Psoas muscle (tissue), 8 donors: ENCODE results near the gene PLPP4. TPM values are rescaled to one million over a fixed set of nuclear protein-coding genes. Genes with fewer than 3 reads are reported as not detected.

Experiments
- ATAC-seq, 4 donors: fragments of 200-7000 bp; cut with Tn5 transposase; one replicate each; pipeline ENCODE4 v1.9.1; 2020; ENCODE audit warnings: moderate library complexity in 3 of 4, mild to moderate bottlenecking in 2 of 4
- DNase-seq, 2 donors: peaks; one replicate each; pipeline ENCODE4 v3.0.0-alpha.2; 2020
- H3K27ac ChIP-seq: fragments of 200-600 bp; one replicate; pipeline ENCODE4 v1.8.0; 2022
- H3K27me3 ChIP-seq, 3 donors: fragments of 200-600 bp in 1 of 3; one replicate each; pipeline versions ENCODE4 v1.6.1 to v1.8.0; 2013 to 2022; ENCODE audit warnings: low read length in 2 of 3, mild to moderate bottlenecking in 2 of 3, moderate library complexity in 1 of 3; ENCODE audit not compliant: insufficient read depth in 3 of 3
- H3K36me3 ChIP-seq, 2 donors: fragments of 200-600 bp in 1 of 2; one replicate each; pipeline versions ENCODE4 v1.6.1 to v1.8.0; 2013 to 2022; ENCODE audit warnings: low read depth in 1 of 2, mild to moderate bottlenecking in 1 of 2, moderate library complexity in 1 of 2; ENCODE audit not compliant: insufficient read depth in 1 of 2
- H3K4me1 ChIP-seq: fragments of 200-600 bp; one replicate; pipeline ENCODE4 v1.8.0; 2022
- H3K4me3 ChIP-seq: fragments of 200-600 bp; one replicate; pipeline ENCODE4 v1.8.0; 2022; ENCODE audit warnings: mild to moderate bottlenecking
- H3K9me3 ChIP-seq: fragments of 200-600 bp; one replicate; pipeline ENCODE4 v1.8.0; 2022
- CTCF ChIP-seq: fragments of 200-600 bp; IDR thresholded peaks from one replicate; pipeline ENCODE4 v1.8.0; 2022; ENCODE audit warnings: antibody characterized with exemption
- WGBS, 3 donors: extraction: QIAGEN DNeasy Blood & Tissue Kit; methylation state at CpG; one replicate each; pipeline versions ENCODE4 v1.1.6 to v1.1.7; 2013; 5-methylcytosine and 5-hydroxymethylcytosine counted together
- intact Hi-C, 2 donors: fragments of 100-400 bp; cut with DNase I; formaldehyde crosslinking; loops; one replicate each; pipeline versions ENCODE4 v1.11.0 to v1.14.2; 2022
- polyA plus RNA-seq, 3 donors: library from polyadenylated mRNA; stranded (reverse); fragments of 200-250 nt; gene quantifications; one replicate each; pipeline ENCODE4 v1.2.3, GENCODE V29; 2013
- total RNA-seq, 4 donors: library from RNA; stranded (reverse); fragmentation: NEBNext Ultra II Directional in 2 of 4; extraction: Animal tissue kit (Norgen Biotek cat#: 25700) in 2 of 4; gene quantifications; one replicate each; pipeline versions ENCODE4 v1.2.1 to v1.2.4, GENCODE V29; 2021 to 2023
- donor health status: healthy with polysubstance abuse.
- donor health status: DM: no; HTN: no; CAD: no; lungs with moderate emphysema.
- donor health status: Bipolar disorder and iron deficiency.
- donor health status: healthy.
- donor health status: DM: yes; HTN: yes; CAD: no.
- donor health status: DM: no; HTN: no; CAD: no.
- donor health status: DM: no; HTN: no; CAD: no.
- donor health status: DM: yes; HTN: yes; CAD: no.

Gene PLPP4
- total and polyA plus RNA-seq, 7 donors: not detected

DNA sequence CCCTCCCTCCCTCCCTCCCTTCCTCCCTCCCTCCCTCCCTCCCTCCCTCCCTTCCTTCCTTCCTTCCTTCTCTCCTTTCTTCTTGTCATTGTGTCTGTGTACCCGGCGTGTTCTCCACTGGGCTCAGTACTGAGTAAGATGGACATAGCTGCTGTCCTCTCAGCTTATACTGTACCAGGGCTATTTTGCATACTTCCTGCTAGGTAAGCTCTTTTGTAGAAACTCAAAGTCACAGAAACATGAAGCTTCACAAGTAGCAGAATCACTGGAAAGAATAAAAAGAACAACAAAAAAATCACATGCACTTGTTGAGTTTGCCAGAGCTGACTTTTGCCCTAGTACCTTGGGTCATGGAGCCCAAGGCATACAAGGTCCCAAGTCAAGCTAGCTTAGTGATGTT, 125.7 kb downstream of the PLPP4 start:
- intact Hi-C loops: no loop called here
- no peak overlapping the region for H3K27ac ChIP-seq
- no peaks in the 10 kb centered on the region for H3K27me3 ChIP-seq
- DNase-seq (no peak), ATAC-seq (no peak)
- WGBS, 3 donors: 17 to 86% (median 59%) methylated on average over 2 of the region's 2 CpGs
- H3K4me1 ChIP-seq: no peaks in the 10 kb centered on the region
- H3K4me3 ChIP-seq: no peak overlapping the region
- no peaks in the 10 kb centered on the region for H3K9me3 ChIP-seq
- no peak for TF ChIP-seq CTCF
- H3K36me3 ChIP-seq: no peaks in the 10 kb centered on the region

- WGBS, 3 donors: 82 to 91% (median 90%) methylated on average over 2 of the region's 2 CpGs
- DNase-seq (no peak), ATAC-seq (no peak)
- intact Hi-C loops: no loop called here
- H3K9me3 ChIP-seq: no peaks in the 10 kb centered on the region
- H3K27ac ChIP-seq: no peak overlapping the region
- no peaks in the 10 kb centered on the region for H3K36me3 ChIP-seq
- H3K27me3 ChIP-seq: no peaks in the 10 kb centered on the region
- no peak for TF ChIP-seq CTCF
- no peaks in the 10 kb centered on the region for H3K4me1 ChIP-seq
- no peak overlapping the region for H3K4me3 ChIP-seq
These were observed 126.5 kb downstream of the PLPP4 start for GRCh38 chr10:120583424-120584108.

DNA sequence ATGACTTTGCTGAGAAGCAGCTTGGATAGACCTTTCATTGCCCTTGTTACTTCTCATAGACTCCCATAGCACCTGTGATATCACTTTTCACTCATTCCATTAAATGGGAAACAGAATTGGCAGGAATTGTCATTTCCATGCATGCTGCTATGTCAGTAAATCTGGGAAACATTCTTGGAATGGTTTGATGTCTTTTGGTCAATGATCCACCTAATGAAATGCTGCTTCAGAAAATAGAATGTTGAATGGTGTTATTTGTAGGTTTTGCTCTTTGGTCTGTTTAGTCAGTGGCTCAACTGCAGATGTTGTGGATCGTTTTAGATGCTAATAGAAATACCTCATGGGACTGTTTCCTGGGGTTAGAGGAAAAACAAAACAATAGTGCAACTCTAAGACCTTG, 127.8 kb downstream of the PLPP4 start:
- no peak overlapping the region for H3K27ac ChIP-seq
- no peaks in the 10 kb centered on the region for H3K36me3 ChIP-seq

GRCh38 chr10:120586471-120586872, 129.4 kb downstream of the PLPP4 start:
- Histone ChIP-seq H3K27ac (no peak overlapping the region), H3K27me3 (no peaks in the 10 kb centered on the region), H3K4me1 (no peaks in the 10 kb centered on the region), H3K4me3 (no peak overlapping the region), H3K9me3 (no peaks in the 10 kb centered on the region), H3K36me3 (no peaks in the 10 kb centered on the region)
- WGBS, 3 donors: 72 to 80% (median 77%) methylated on average over 3 of the region's 3 CpGs
- intact Hi-C loops: no loop called here
- ATAC-seq (no peak), DNase-seq (no peak)
- no peak for TF ChIP-seq CTCF

More for the DNA sequence above, 127.8 kb downstream of the PLPP4 start:
- no peaks in the 10 kb centered on the region for H3K27me3 ChIP-seq
- no peak for DNase-seq
- no peak overlapping the region for H3K4me3 ChIP-seq
- WGBS, 3 donors: 6 to 13% (median 6%) methylated on average over 1 of the region's 1 CpG
- ATAC-seq: no peak
- H3K4me1 ChIP-seq: no peaks in the 10 kb centered on the region
- TF ChIP-seq CTCF: no peak
- intact Hi-C loops: no loop called here
- H3K9me3 ChIP-seq: no peaks in the 10 kb centered on the region

GRCh38 chr10:120587061-120587460, 130.0 kb downstream of the PLPP4 start:
- Histone ChIP-seq H3K36me3 (no peaks in the 10 kb centered on the region), H3K27ac (no peak overlapping the region), H3K9me3 (no peaks in the 10 kb centered on the region), H3K27me3 (no peaks in the 10 kb centered on the region), H3K4me3 (no peak overlapping the region), H3K4me1 (no peaks in the 10 kb centered on the region)
- 54 to 86% (median 57%) methylated on average over 5 of the region's 5 CpGs for WGBS, 3 donors
- ATAC-seq: no peak
- DNase-seq: no peak
- no peak for TF ChIP-seq CTCF
- intact Hi-C loops: no loop called here
